ENCODE results near the gene C1S. TPM values are rescaled to one million over a fixed set of nuclear protein-coding genes. Genes with fewer than 3 reads are reported as not detected.

Gene C1S
- total RNA-seq, 4 donors from 2014 or later = 55.9 to 187 (median 108) TPM

DNA sequence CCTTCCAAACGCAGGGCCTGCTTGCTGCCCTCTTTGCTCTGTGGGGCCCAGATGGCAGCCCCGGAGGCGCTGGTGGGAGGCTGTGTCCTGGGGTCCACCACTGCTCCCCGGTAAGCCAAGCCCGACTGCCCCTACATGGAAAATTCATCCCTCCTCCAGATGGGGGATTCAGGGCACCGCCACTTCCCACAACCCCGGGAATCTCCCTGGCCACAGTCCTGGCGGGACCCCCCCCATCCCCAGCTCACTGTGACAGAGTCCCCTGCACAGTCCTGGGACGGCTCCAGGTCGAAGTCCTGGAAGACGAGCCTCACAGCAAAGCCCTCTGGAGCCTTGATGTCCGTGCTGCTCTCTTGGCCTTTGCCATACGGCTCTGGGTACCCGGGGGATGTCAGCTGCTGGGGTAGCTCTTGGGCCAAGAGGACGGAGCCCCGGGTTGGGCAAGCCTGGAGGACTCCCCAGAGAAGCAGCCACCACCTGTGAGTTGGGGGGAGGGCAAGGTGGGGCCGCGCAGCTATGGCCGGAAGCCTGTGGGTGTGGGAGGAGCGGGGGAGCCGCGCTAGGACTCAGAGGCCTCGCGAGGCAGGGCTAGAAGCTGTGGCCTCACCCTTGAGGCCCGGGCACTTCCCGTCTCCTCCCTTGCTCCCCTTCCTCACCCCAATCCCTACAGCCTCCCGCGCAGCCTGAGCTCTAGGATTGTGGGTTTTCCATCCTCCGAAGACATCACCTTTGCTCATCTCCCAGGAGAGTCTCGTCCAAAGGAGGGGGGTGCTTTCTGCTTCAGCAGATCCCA, 47.7 kb downstream of the C1S start:
- TF ChIP-seq POLR2A (IDR thresholded peaks at IDR 0.05) = peak; percentile 69 to 77
- TF ChIP-seq, protein P1, sequence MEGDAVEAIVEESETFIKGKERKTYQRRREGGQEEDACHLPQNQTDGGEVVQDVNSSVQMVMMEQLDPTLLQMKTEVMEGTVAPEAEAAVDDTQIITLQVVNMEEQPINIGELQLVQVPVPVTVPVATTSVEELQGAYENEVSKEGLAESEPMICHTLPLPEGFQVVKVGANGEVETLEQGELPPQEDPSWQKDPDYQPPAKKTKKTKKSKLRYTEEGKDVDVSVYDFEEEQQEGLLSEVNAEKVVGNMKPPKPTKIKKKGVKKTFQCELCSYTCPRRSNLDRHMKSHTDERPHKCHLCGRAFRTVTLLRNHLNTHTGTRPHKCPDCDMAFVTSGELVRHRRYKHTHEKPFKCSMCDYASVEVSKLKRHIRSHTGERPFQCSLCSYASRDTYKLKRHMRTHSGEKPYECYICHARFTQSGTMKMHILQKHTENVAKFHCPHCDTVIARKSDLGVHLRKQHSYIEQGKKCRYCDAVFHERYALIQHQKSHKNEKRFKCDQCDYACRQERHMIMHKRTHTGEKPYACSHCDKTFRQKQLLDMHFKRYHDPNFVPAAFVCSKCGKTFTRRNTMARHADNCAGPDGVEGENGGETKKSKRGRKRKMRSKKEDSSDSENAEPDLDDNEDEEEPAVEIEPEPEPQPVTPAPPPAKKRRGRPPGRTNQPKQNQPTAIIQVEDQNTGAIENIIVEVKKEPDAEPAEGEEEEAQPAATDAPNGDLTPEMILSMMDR (IDR thresholded peaks at IDR 0.05) = peak in 1 of 6 experiments; percentile 10
- Histone ChIP-seq H3K9me3 (no peaks in the 10 kb centered on the region), H3K4me1 (peaks cover 0 to 8% (median 6%) of the 10 kb centered on the region in 4 donors)

DNA sequence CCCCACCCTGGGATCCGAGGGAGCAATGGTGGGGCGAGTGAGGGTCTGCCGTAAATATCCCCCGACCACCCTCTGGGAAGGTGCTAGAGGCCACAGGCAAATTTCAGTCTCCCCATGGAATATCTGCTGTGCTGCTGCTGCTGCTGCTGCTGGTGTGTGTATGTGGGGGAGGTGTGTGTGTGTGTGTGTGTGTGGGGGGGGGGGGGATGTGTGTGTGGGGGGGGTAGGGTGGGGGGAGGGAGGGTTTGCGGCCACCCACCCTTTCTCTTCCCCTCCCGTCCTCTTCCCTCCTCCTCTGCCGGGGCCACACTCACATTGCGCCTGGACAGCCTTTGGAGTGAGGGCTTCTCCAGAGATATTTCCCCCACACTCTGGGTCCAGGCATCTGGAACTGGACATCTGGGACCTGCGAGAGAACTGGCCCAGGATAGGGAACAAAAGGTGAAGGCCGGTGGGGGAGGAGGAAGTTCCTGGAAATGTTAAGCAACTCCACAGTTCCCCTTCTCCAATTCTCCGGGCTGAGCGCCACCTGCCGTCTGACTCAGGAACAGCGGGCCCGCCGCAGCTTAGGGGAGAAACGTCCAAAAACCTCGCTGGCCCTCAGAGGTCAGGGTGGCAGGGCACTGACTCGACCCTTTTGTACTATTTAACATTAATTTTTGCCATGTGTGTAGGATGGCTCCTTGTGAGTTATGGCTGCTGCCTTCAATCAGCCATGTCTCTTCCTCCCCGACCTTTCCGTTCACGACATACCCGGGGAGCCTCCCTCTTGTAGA, 48.5 kb downstream of the C1S start, which contains the start of gene C1RL:
Gene C1RL (minus strand): TSS at position 419 of the 776 bp plus-strand sequence. CDS start 34 bp downstream, at position 385.
- peak; percentile 91 to 95 (median 92) for DNase-seq
- Histone ChIP-seq H3K9me3 (no peaks in the 10 kb centered on the region), H3K4me1 (peaks cover 0 to 12% (median 8%) of the 10 kb centered on the region in 4 donors), H3K27me3 (no peaks in the 10 kb centered on the region), H3K4me3 (peak within 1 kb of the TSS; percentile 55 to 72 (median 62)), H3K27ac (peak within 1 kb of the TSS; percentile 89 to 96 (median 94)), H3K36me3 (peaks cover 0 to 6% (median 0%) of the 10 kb centered on the region in 3 donors)
- TF ChIP-seq, protein P1 (IDR thresholded peaks at IDR 0.05) = peak; percentile 96 to 99 (median 98)
- TF ChIP-seq POLR2A (IDR thresholded peaks at IDR 0.05) = peak in 1 of 2 donors; percentile 38

More for the DNA sequence above, 47.7 kb downstream of the C1S start:
- peaks cover 0 to 7% (median 0%) of the 10 kb centered on the region in 3 donors for H3K36me3 ChIP-seq
- H3K27ac ChIP-seq = peak overlapping the region; percentile 89 to 96 (median 94)
- DNase-seq = peak; percentile 84 to 94 (median 86)
- no peaks in the 10 kb centered on the region for H3K27me3 ChIP-seq
- H3K4me3 ChIP-seq = peak overlapping the region; percentile 55 to 72 (median 62)

DNA sequence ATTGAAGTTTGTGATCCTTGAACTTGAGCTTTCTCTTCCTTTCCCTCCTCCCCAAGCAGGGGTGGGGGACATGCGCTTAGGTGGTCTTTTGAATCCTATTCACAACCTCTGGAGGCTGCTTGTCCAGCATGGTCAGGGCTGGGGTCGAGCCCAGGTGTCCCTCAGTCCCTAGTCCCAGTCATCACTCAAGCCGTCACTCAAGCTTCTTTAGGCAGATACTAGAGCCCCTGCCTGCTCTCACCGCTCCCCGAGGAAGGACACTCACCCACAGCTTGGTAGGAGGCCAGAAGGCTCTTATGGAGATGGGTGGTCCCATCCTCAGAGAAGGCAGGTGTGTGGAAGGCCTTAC, 49.0 kb downstream of the C1S start:
- Histone ChIP-seq H3K4me3 (peak overlapping the region in 2 of 4 donors; percentile 64 to 72), H3K27me3 (no peaks in the 10 kb centered on the region), H3K9me3 (no peaks in the 10 kb centered on the region), H3K36me3 (peaks cover 0 to under 1% (median 0%) of the 10 kb centered on the region in 3 donors), H3K27ac (peak overlapping the region; percentile 89 to 96 (median 94)), H3K4me1 (peaks cover 0 to 12% (median 8%) of the 10 kb centered on the region in 4 donors)
- DNase-seq = no peak
- TF ChIP-seq POLR2A (IDR thresholded peaks at IDR 0.05) = no peak
- TF ChIP-seq, protein P1 (IDR thresholded peaks at IDR 0.05) = no peak

DNA sequence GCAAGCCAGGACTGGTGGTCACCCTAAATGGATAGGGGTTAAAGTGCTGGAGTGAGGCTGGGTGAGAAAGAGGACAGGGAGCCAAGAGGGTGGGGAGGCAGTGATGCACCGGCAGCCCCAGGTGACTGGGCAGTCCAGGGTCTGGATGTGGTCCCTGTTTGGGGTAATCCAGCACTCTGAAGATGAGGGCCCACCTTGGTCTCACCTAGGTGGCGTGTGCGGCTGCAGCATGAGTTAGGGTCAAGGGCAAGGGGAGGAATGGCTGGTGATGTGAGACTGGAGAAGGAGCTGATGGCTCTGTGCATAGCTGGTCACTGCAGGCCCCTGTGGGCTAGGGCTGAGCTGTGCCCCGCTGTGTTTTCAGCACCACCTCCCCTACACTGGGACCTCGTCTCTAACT, 50.1 kb downstream of the C1S start:
- Histone ChIP-seq H3K4me3 (no peak overlapping the region), H3K9me3 (no peaks in the 10 kb centered on the region), H3K36me3 (peaks cover 0 to 8% (median 0%) of the 10 kb centered on the region in 3 donors), H3K27ac (peak overlapping the region in 1 of 4 donors; percentile 28), H3K27me3 (no peaks in the 10 kb centered on the region), H3K4me1 (peaks cover 0 to 12% (median 8%) of the 10 kb centered on the region in 4 donors)
- peak in 1 of 3 donors; percentile 32 for DNase-seq
- TF ChIP-seq POLR2A (IDR thresholded peaks at IDR 0.05) = no peak
- TF ChIP-seq, protein P1 (IDR thresholded peaks at IDR 0.05) = no peak

DNA sequence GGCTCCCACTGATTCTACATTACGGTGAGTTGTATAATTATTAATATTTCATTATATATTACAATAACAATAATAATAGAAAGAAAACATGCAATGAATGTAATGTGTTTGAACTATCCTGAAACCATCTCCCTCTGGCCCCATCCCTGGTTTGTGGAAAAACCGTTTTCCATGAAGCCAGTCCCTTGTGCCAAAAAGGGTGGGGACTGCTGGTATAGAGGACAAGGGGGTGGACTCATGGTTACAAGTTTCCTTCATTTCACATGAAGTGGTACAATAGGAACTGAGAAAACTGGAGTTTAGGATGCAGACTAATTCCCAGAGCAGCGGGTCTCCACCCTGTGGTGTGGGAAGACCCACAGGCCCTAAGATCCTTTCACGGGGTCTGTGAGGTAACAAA, 51.5 kb downstream of the C1S start:
- Histone ChIP-seq H3K27me3 (no peaks in the 10 kb centered on the region), H3K36me3 (peaks cover 0 to 12% (median 0%) of the 10 kb centered on the region in 3 donors), H3K4me1 (peaks cover 0 to 12% (median 8%) of the 10 kb centered on the region in 4 donors), H3K4me3 (no peak overlapping the region), H3K27ac (peak overlapping the region in 1 of 4 donors; percentile 8), H3K9me3 (no peaks in the 10 kb centered on the region)
- TF ChIP-seq, protein P1 (IDR thresholded peaks at IDR 0.05) = no peak
- TF ChIP-seq POLR2A (IDR thresholded peaks at IDR 0.05) = no peak
- no peak for DNase-seq
